Endothelial cell of umbilical vein (primary cell): ENCODE data around the gene CTLA4.

Experiments
- FOS ChIP-seq: IDR thresholded peaks from 2 replicates; pipeline ENCODE4 v1.6.1; 2011; ENCODE audit warnings: mild to moderate bottlenecking, low read length, moderate library complexity, borderline replicate concordance; ENCODE audit not compliant: insufficient read depth
- GATA2 ChIP-seq: IDR thresholded peaks from 2 replicates; pipeline ENCODE4 v1.7.0; 2011; ENCODE audit warnings: low read depth, mild to moderate bottlenecking, moderate library complexity, mixed read lengths, low read length; ENCODE audit not compliant: insufficient read length, insufficient read depth

GRCh38 chr2:203820969-203821368 is 46.6 kb upstream of the CTLA4 start:
- TF ChIP-seq FOS (no peak), GATA2 (no peak)
